Testis (tissue), 3 donors: Measurements from ENCODE around the gene MAP2K3. TPM values are rescaled to one million over a fixed set of nuclear protein-coding genes. Genes with fewer than 3 reads are reported as not detected.

Source experiments
- DNase-seq: peaks from one replicate; pipeline ENCODE4 v3.0.0-alpha.2; 2019
- H3K27ac ChIP-seq, 2 donors: fragments of 200-600 bp; sonication (generic); one replicate each; pipeline ENCODE4 v1.5.1; 2019
- H3K27me3 ChIP-seq: fragments of 200-600 bp; sonication (generic); one replicate; pipeline ENCODE4 v1.5.1; 2019
- H3K36me3 ChIP-seq: fragments of 200-600 bp; sonication (generic); one replicate; pipeline ENCODE4 v1.5.1; 2017; ENCODE audit warnings: low read depth; ENCODE audit errors: missing control alignments
- H3K4me1 ChIP-seq: fragments of 200-600 bp; sonication (generic); one replicate; pipeline ENCODE4 v1.5.1; 2019
- H3K4me3 ChIP-seq, 2 donors: fragments of 200-600 bp; sonication (generic); one replicate each; pipeline ENCODE4 v1.5.1; 2017 to 2019
- H3K9me3 ChIP-seq: fragments of 200-600 bp; sonication (generic); one replicate; pipeline ENCODE4 v1.5.1; 2017
- CTCF ChIP-seq, 3 experiments: fragments of 450-650 bp in 2 of 3; fragments of 200-600 bp in 1 of 3; sonication (generic) in 1 of 3; IDR thresholded peaks; one replicate each; pipeline ENCODE4 v1.5.1; 2016 to 2019; ENCODE audit warnings: antibody characterized with exemption in 3 of 3, mild to moderate bottlenecking in 2 of 3, moderate library complexity in 1 of 3
- POLR2A ChIP-seq: fragments of 450-650 bp; IDR thresholded peaks from one replicate; pipeline ENCODE4 v1.6.1; 2017; ENCODE audit warnings: antibody characterized with exemption, mild to moderate bottlenecking, moderate library complexity
- WGBS, 2 donors: methylation state at CpG; one replicate each; pipeline ENCODE4 v1.1.5; 2018; 5-methylcytosine and 5-hydroxymethylcytosine counted together
- intact Hi-C: fragments of 100-400 bp; cut with DNase I; formaldehyde crosslinking; loops from one replicate; pipeline ENCODE4 v1.15.1; 2023; ENCODE audit warnings: low total_unique reads
- polyA plus RNA-seq: library from polyadenylated mRNA; stranded (reverse); fragments of 350-450 nt; fragmentation: Illumina TruSeq; extraction: RNeasy Lipid Tissue Mini Kit (QIAGEN cat#74804); gene quantifications from one replicate; pipeline ENCODE4 v1.2.3, GENCODE V29; 2014; ENCODE audit warnings: low read depth, low replicate concordance; ENCODE audit not compliant: insufficient read depth
- total RNA-seq, 2 donors: library from RNA; depleted of rRNA; stranded (reverse); fragments of >200 nt; gene quantifications; one replicate each; pipeline ENCODE4 v1.2.3, GENCODE V29; 2016

The MAP2K3 gene
- total and polyA plus RNA-seq, 3 donors from 2014 or later, result 13.5 to 17.5 (median 15.4) TPM

GRCh38 chr17:21297597-21297996 lies 13.1 kb downstream of the MAP2K3 start:
- TF ChIP-seq CTCF (IDR thresholded peaks at IDR 0.05) (no peak), POLR2A (no peak)
- Histone ChIP-seq H3K27ac (no peak overlapping the region), H3K36me3 (no peaks in the 10 kb centered on the region), H3K27me3 (no peaks in the 10 kb centered on the region), H3K4me3 (no peak overlapping the region), H3K9me3 (no peaks in the 10 kb centered on the region), H3K4me1 (no peaks in the 10 kb centered on the region)
- 57 to 64% methylated on average over 9 to 10 of the region's 10 CpGs for WGBS, 2 donors
- DNase-seq, result no peak
- intact Hi-C loops, result no loop called here

- intact Hi-C loops, result no loop called here
- Histone ChIP-seq H3K36me3 (no peaks in the 10 kb centered on the region), H3K4me3 (no peak overlapping the region), H3K9me3 (no peaks in the 10 kb centered on the region), H3K4me1 (no peaks in the 10 kb centered on the region), H3K27me3 (no peaks in the 10 kb centered on the region), H3K27ac (no peak overlapping the region)
- DNase-seq, result no peak
- TF ChIP-seq POLR2A (no peak), CTCF (IDR thresholded peaks at IDR 0.05) (no peak)
- WGBS, 2 donors, result 77 to 79% methylated on average over 21 to 22 of the region's 22 CpGs
Observed at GRCh38 chr17:21298056-21298982, 13.8 kb downstream of the MAP2K3 start.

- H3K9me3 ChIP-seq, result no peaks in the 10 kb centered on the region
- H3K36me3 ChIP-seq, result no peaks in the 10 kb centered on the region
- no peak overlapping the region for H3K27ac ChIP-seq
- H3K4me3 ChIP-seq, result no peak overlapping the region
- no peaks in the 10 kb centered on the region for H3K27me3 ChIP-seq
- DNase-seq, result no peak
- H3K4me1 ChIP-seq, result no peaks in the 10 kb centered on the region
- intact Hi-C loops, result no loop called here
- TF ChIP-seq CTCF (IDR thresholded peaks at IDR 0.05), result no peak
- WGBS, 2 donors, result 52 to 59% methylated on average over 12 to 13 of the region's 13 CpGs
Observed at GRCh38 chr17:21298983-21299519, 14.5 kb downstream of the MAP2K3 start.

GRCh38 chr17:21299981-21300600 lies 15.6 kb downstream of the MAP2K3 start:
- intact Hi-C loops, result no loop called here
- DNase-seq, result no peak
- 55 to 64% methylated on average over 7 of the region's 7 CpGs for WGBS, 2 donors

More at GRCh38 chr17:21299981-21300600, 15.6 kb downstream of the MAP2K3 start:
- Histone ChIP-seq H3K9me3 (no peaks in the 10 kb centered on the region), H3K27ac (no peak overlapping the region), H3K4me3 (no peak overlapping the region), H3K27me3 (no peaks in the 10 kb centered on the region), H3K36me3 (no peaks in the 10 kb centered on the region), H3K4me1 (no peaks in the 10 kb centered on the region)
- TF ChIP-seq CTCF (IDR thresholded peaks at IDR 0.05) (no peak), POLR2A (no peak)
